GM21786 (cell line): Measurements from ENCODE around the gene HTR3E.
"Not testable (repeated sequence)": the region's sequence is repeated elsewhere in the genome, so short reads cannot be mapped to it uniquely, and the experiment has no call there.

ENCODE experiments used
- ATAC-seq: cut with Tn5 transposase; IDR thresholded peaks from one replicate; pipeline ENCODE4 v1.9.1; 2021; ENCODE audit not compliant: unreplicated experiment

Gene HTR3E

GRCh38 chr3:184099806-184100686, 3.2 kb downstream of the HTR3E start:
- ATAC-seq: no peak

- no peak for ATAC-seq
These were observed 13.5 kb downstream of the HTR3E start for GRCh38 chr3:184110316-184110725.

GRCh38 chr3:184116017-184116416, 19.2 kb downstream of the HTR3E start:
- ATAC-seq: no peak

GRCh38 chr3:184117636-184118035, 20.8 kb downstream of the HTR3E start:
- no peak for ATAC-seq

- ATAC-seq: not testable (repeated sequence)
These were observed 24.2 kb downstream of the HTR3E start for GRCh38 chr3:184121031-184121430.

GRCh38 chr3:184126006-184126405, 29.1 kb downstream of the HTR3E start:
- no peak for ATAC-seq

- ATAC-seq: no peak
These were observed 32.1 kb downstream of the HTR3E start for GRCh38 chr3:184129012-184129411.

- no peak for ATAC-seq
These were observed 36.1 kb downstream of the HTR3E start for GRCh38 chr3:184132945-184133344.

GRCh38 chr3:184133840-184134745, 37.2 kb downstream of the HTR3E start:
- ATAC-seq: peak; percentile 32

- ATAC-seq: peak; percentile 15
These were observed 37.9 kb downstream of the HTR3E start for GRCh38 chr3:184134746-184135148.

- ATAC-seq: peak; percentile 90
These were observed 38.5 kb downstream of the HTR3E start, which contains the start of gene EIF2B5 for GRCh38 chr3:184135149-184135910. Gene EIF2B5, plus strand, starts transcription at chr3:184135358. Its CDS starts 28 bp downstream, at chr3:184135386.

- no peak for ATAC-seq
These were observed 39.0 kb downstream of the HTR3E start for GRCh38 chr3:184135911-184136260.

GRCh38 chr3:184140436-184140835, 43.6 kb downstream of the HTR3E start:
- no peak for ATAC-seq

GRCh38 chr3:184142199-184142598, 45.3 kb downstream of the HTR3E start:
- ATAC-seq: no peak

GRCh38 chr3:184143327-184143726, 46.5 kb downstream of the HTR3E start:
- no peak for ATAC-seq

- ATAC-seq: no peak
These were observed 47.6 kb downstream of the HTR3E start for GRCh38 chr3:184144505-184144904.

- peak; percentile 52 for ATAC-seq
These were observed 48.3 kb downstream of the HTR3E start for GRCh38 chr3:184145111-184145524.

- ATAC-seq: no peak
These were observed 48.9 kb downstream of the HTR3E start for GRCh38 chr3:184145751-184146270.

- ATAC-seq: no peak
These were observed 51.2 kb downstream of the HTR3E start for GRCh38 chr3:184148076-184148475.

GRCh38 chr3:184149123-184149522, 52.3 kb downstream of the HTR3E start:
- ATAC-seq: no peak

GRCh38 chr3:184149770-184150169, 52.9 kb downstream of the HTR3E start:
- not testable (repeated sequence) for ATAC-seq
